Activated T-helper 2 cell treated with anti-CD3 and anti-CD28 coated beads, Interferon-gamma antibody, Interleukin-2, Interleukin-4, amounts not matched to agents 10 μg/mL and 5 μg/mL and 100 μg/mL, durations not matched to agents 14 hours and 24 hours and 36 hours (primary cell): ENCODE data around the gene PRKCZ. TPM values are rescaled to one million over a fixed set of nuclear protein-coding genes. Genes with fewer than 3 reads are reported as not detected.

Experiments
- DNase-seq: peaks from one replicate; pipeline ENCODE4 v3.0.0; 2021; ENCODE audit warnings: low spot score
- H3K27ac Mint-ChIP-seq: one replicate; pipeline ENCODE4 v1.8.0; 2021; ENCODE audit warnings: mixed read lengths
- H3K27me3 Mint-ChIP-seq: one replicate; pipeline ENCODE4 v1.8.0; 2021; ENCODE audit warnings: low read depth, mixed read lengths
- H3K36me3 Mint-ChIP-seq: one replicate; pipeline ENCODE4 v1.8.0; 2021; ENCODE audit warnings: low read depth, mixed read lengths
- H3K4me1 Mint-ChIP-seq: one replicate; pipeline ENCODE4 v1.8.0; 2021; ENCODE audit warnings: low read depth, mixed read lengths
- H3K4me3 Mint-ChIP-seq: one replicate; pipeline ENCODE4 v1.8.0; 2021; ENCODE audit warnings: low read depth, mild to moderate bottlenecking, moderate library complexity, mixed read lengths
- H3K9me3 Mint-ChIP-seq: one replicate; pipeline ENCODE4 v1.8.0; 2021; ENCODE audit warnings: mixed read lengths
- intact Hi-C: fragments of 100-400 bp; cut with micrococcal nuclease; formaldehyde crosslinking; loops from one replicate; pipeline ENCODE4 v1.15.1; 2023
- total RNA-seq: library from RNA; stranded (reverse); gene quantifications from 2 replicates; pipeline ENCODE4 v1.2.3, GENCODE V29; 2022

PRKCZ gene
- total RNA-seq, 1 donor from 2014 or later = 3.6 TPM

DNA sequence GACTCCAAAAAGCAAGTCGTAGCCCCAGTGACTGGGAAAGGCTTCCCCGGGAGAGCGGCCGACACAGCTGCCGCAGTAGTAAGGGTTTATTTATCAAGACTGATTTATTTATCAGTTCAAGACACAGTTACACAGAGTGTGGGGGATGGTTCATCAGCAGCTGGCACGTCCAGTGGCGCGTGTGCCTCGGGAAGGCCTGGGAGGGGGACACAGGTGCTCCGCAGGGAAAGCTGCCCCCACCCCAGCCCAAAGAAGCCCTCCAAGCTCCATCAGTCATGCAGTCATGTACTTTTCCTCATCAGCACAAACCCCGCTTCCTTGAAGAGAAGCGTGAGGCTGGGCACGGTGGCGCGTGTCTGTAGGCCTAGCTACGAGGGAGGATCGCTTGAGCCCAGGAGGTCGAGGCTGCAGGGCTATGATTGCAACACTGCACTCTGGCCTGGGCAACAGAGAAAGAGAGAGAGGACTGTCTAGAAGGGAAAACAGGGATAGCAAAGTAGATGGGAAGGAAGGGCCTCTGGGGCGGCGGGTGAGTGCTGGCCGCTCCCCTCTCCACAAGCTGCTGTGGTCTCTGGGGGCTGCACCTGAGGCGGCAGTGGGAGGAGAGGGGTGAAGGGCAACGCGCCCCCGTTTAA lies 53.2 kb downstream of the PRKCZ start:
- Mint-ChIP-seq H3K27ac (no peak overlapping the region), H3K9me3 (no peaks in the 10 kb centered on the region)
- intact Hi-C loops = no loop called here

DNA sequence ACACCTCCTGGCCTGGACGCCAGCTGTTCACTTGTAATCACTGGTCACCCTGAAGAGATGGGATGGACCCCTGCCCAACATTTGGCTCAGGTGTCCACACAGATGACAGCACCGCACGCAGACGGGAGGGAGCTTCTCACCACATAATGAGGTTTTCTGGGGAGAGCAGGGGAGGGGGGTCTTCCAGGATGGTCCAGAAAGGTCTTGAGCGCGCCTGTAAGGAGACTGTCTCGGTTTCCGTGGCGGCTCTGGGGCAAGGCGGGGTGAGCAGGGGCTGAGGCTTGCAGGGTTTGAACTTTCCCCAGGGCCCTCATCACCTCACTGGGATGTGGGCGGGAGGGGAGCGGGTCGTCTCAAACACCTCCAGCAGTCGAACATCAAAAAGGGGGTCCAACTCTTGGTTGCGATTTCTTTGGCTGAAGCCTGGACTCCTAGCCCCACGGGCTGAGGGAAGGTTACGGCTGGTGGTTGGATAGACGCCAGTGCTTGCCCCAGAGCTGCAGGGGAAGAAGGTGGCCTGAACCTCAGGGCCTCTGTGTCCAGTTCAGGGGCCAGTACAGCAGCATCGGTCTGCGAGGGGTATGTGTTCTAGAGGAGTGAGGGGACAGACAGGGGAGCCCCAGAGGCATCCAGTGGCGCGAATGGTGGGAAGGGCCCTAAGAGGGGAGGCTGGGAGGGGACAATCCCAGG lies 53.8 kb downstream of the PRKCZ start:
- Mint-ChIP-seq H3K4me1 (no peaks in the 10 kb centered on the region), H3K27ac (no peak overlapping the region), H3K36me3 (no peaks in the 10 kb centered on the region)

More for the DNA sequence above, 53.2 kb downstream of the PRKCZ start:
- DNase-seq = no peak
- Mint-ChIP-seq H3K36me3 (no peaks in the 10 kb centered on the region), H3K4me1 (no peaks in the 10 kb centered on the region), H3K27me3 (no peaks in the 10 kb centered on the region), H3K4me3 (no peak overlapping the region)

DNA sequence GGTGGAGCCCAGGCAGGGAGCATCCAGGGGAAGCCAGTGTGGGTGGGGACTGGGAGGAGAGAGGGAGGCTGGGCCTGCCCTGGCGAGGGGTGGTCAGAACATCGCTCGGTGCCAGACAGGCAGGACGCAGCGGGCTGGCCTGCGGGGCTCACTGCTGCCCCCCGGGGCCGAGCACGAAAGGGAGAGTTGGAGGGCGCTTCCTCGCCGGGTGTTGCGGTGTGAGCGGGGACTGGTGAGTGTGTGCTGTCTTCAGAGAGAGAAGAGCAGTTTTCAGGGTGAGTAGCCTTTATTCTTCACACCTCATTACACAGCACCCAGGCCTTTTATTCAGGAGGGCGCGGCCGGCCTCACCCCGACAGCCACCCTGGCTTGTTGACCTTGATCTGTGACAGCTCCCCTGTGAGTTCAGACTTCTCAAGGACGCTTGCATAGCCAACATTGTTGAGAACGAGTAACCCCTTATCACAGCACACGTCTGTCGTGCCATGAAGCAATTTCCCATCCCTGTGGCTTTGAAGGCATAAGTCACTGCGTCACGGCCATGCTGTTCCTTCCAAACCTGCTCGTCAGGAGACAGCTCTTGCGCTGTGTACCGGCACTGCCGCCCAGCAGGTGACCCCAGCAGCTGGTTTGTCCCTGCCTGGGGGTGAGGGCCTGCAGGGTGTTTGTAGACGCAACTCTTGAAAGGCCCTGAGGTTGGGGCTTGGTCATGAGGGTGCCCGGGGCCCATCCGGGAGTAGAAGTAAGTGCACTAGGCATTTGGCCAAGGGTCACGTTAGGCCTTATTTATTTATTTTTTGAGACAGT lies 54.6 kb downstream of the PRKCZ start:
- Mint-ChIP-seq H3K27ac (no peak overlapping the region), H3K9me3 (no peaks in the 10 kb centered on the region), H3K4me1 (no peaks in the 10 kb centered on the region), H3K36me3 (no peaks in the 10 kb centered on the region), H3K4me3 (no peak overlapping the region), H3K27me3 (no peaks in the 10 kb centered on the region)
- DNase-seq = no peak
- intact Hi-C loops = no loop called here

More for the DNA sequence above, 53.8 kb downstream of the PRKCZ start:
- Mint-ChIP-seq H3K27me3 (no peaks in the 10 kb centered on the region), H3K9me3 (no peaks in the 10 kb centered on the region), H3K4me3 (no peak overlapping the region)
- intact Hi-C loops = no loop called here
- no peak for DNase-seq

DNA sequence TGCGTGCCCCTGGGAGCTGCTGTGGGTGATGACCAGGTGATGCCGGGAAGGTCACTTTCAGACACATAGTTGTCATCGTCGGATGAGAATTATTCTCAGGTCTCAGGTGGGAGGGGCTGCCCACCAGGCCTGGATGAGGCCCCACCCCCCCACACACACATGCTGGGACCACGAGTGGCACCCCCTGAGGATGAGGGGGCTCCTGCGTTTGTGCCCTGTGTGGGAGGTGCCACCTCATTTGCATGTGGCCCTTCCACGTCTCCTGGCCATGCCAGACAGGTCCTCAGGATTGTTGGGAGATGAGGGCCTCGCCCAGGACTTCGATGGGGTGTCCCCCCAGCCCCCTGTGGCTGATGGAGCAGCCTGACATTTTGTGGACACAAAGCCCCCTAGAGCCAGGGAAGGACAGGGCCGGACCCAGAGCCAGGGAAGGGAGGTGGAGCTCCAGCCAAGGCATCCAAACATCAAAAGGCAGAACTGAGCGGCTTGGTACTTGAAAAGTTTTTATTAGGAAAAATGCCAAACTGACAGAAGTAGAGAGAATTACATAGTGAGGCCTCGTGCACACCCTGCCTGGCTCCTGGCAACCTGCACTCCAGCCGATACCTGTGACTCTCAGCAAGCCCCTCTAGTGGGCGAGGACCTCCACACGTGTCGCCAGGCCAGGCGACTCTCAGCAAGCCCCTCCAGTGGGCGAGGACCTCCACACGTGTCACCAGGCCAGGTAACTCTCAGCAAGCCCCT lies 55.7 kb downstream of the PRKCZ start:
- no peaks in the 10 kb centered on the region for H3K27me3 Mint-ChIP-seq
- intact Hi-C loops = no loop called here
- H3K36me3 Mint-ChIP-seq = no peaks in the 10 kb centered on the region
- no peaks in the 10 kb centered on the region for H3K9me3 Mint-ChIP-seq
- no peak overlapping the region for H3K27ac Mint-ChIP-seq
- H3K4me1 Mint-ChIP-seq = no peaks in the 10 kb centered on the region
- H3K4me3 Mint-ChIP-seq = no peak overlapping the region
- DNase-seq = no peak

DNA sequence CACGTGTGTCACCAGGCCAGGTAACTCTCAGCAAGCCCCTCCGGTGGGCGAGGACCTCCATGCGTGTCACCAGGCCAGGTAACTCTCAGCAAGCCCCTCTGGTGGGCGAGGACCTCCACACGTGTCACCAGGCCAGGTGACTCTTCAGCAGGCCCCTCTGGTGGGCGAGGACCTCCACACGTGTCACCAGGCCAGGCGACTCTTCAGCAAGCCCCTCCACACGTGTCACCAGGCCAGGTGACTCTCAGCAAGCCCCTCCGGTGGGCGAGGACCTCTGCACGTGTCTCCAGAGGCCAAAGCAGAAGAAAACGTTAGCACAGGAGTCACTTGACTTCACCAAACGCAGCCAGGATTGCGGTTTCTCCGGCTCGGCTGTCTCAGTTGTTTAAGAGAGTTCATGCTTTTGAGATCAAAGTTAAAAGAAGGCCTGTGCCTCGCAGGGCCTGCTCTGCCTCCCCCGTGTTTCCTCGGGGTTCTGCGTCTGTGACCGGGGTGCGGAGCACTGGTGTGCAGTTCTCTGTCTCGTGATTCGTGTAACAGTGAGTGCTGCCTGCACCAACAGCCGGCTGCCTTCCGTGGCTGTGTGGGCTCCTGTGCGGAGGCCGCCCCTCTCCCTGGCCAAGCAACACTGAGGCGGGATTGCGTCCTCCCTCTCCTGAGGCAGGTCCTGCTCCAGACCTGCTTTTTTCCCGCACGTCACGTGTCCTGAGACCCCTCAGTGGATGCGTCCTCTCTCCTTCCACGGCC lies 56.6 kb downstream of the PRKCZ start:
- intact Hi-C loops = no loop called here
- Mint-ChIP-seq H3K9me3 (no peaks in the 10 kb centered on the region), H3K4me3 (no peak overlapping the region), H3K27ac (no peak overlapping the region), H3K36me3 (no peaks in the 10 kb centered on the region), H3K4me1 (no peaks in the 10 kb centered on the region), H3K27me3 (no peaks in the 10 kb centered on the region)
- no peak for DNase-seq

DNA sequence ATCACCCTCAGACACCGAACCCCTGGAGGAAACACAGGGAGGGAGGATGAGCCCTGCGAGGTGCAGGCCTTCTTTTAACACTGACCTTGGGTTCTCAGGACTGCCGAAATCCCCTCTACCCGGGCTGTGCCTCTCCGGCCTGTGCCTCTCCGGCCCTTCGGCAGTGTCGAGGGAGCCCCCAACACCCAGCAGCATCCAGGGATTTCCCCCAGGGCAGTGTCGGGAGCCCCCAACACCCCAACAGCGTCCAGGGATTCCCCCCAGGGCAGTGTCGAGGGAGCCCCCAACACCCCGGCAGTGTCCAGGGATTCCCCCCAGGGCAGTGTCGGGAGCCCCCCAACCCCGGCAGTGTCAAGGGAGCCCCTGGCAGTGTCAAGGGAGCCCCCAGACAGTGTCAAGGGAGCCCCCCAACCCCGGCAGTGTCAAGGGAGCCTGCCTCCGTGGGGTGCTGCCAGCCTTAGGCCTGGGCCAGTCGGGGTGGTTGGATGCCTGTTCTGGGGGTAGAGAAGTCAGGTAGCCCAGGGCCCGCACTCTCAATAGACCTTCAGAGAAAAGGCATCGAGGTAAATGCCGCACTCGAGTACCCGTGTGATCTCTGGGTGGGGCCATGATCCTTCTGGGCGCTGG lies 57.5 kb downstream of the PRKCZ start:
- no peaks in the 10 kb centered on the region for H3K27me3 Mint-ChIP-seq
- no peak overlapping the region for H3K4me3 Mint-ChIP-seq
- H3K9me3 Mint-ChIP-seq = no peaks in the 10 kb centered on the region
- intact Hi-C loops = no loop called here
- H3K4me1 Mint-ChIP-seq = no peaks in the 10 kb centered on the region
- H3K27ac Mint-ChIP-seq = no peak overlapping the region
- no peak for DNase-seq
- no peaks in the 10 kb centered on the region for H3K36me3 Mint-ChIP-seq

DNA sequence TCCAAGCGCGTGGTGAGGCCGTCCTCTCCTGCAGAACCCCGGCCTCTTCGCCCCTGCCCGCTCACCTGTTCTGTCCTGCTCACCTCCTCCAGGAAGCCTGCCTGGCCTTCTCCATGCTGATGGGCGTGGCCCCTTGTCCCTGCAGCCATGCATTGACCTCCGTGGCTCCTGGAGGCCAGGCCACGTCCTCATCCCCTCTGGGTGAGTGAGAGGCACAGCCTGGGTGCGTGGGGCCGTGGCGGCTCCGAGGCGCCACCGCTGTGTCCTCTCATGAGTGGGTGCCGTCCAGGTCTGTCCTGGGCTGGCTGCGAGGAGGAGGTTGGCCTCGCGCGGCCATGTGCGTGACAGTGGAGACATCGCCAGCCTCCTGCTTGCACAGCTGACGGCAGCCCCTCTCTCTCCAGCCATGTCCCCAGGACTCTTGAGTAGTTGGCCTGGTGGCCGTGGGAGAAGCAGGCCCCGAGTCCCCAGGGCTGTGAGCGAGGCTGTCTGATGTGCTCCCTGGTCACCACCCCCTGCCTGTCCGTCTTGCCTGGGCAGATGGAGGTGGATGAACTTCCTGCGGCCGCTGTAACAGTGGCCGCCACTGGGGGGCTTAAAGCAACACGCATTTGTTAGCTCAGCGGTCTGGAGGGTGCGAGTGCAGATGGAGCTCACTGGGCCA lies 58.1 kb downstream of the PRKCZ start:
- Mint-ChIP-seq H3K36me3 (no peaks in the 10 kb centered on the region), H3K9me3 (no peaks in the 10 kb centered on the region), H3K27ac (no peak overlapping the region), H3K27me3 (no peaks in the 10 kb centered on the region), H3K4me3 (no peak overlapping the region), H3K4me1 (no peaks in the 10 kb centered on the region)
- intact Hi-C loops = no loop called here
- DNase-seq = no peak

DNA sequence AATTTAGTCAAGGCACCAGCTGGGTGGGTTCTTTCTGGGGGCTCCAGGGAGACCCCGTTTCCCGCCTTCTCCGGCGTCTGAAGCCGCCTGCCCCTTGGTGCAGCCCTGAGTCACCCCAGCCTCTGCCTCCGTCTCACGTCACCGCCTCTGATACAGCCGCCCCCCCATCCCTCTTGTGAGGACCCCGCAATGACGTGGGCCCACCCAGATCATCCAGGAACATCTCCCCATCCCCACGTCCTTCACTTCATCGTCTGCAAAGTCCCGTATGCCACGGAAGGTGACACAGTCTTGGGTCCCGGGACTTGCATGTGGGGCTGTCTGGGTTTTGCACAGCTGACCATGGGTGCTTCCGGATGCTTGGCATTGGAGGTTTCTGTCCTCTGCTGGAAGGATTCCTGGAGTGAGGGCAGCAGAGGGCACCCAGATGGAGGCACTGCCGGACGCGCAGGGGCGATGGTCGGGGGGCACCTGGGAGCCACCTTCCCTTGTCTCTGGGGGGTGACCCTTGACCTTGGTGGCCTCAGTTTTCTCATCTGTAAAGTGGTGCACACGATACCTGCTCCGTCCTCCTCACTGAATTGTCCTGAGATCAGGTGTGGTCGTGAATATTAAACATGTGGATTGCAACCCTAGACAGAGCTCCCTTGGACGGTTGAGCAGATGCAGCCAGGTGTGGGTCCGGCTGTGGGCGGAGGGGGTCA lies 58.8 kb downstream of the PRKCZ start:
- no peak for DNase-seq
- H3K9me3 Mint-ChIP-seq = no peaks in the 10 kb centered on the region
- H3K4me3 Mint-ChIP-seq = no peak overlapping the region
- H3K4me1 Mint-ChIP-seq = no peaks in the 10 kb centered on the region
- H3K36me3 Mint-ChIP-seq = no peaks in the 10 kb centered on the region
- no peak overlapping the region for H3K27ac Mint-ChIP-seq
- no peaks in the 10 kb centered on the region for H3K27me3 Mint-ChIP-seq
- intact Hi-C loops = no loop called here

DNA sequence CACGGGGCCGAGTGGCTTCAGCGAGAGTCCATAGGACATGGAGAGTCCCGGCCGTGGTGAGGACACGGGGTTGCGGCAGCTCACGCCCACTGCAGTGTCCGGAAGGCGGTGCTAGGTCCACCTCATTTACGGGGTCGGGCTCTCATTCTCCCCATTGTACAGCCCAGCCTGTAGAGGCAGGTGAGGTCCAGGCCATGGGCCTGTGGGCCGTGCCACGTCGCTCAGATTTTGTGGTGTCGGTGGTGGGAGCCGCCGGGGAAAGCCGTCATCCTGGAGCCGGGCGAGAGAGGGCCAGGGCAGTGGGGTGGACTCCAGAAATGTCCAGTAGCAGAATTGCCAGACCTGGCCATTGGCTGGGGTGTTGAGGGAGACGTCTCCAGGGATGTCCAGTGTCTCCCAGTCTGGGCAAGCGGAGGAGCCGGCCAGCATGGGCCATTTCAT lies 59.4 kb downstream of the PRKCZ start:
- intact Hi-C loops = no loop called here
- H3K4me3 Mint-ChIP-seq = no peak overlapping the region
- no peak for DNase-seq
- no peak overlapping the region for H3K27ac Mint-ChIP-seq
- no peaks in the 10 kb centered on the region for H3K27me3 Mint-ChIP-seq
- no peaks in the 10 kb centered on the region for H3K4me1 Mint-ChIP-seq
- no peaks in the 10 kb centered on the region for H3K9me3 Mint-ChIP-seq
- H3K36me3 Mint-ChIP-seq = no peaks in the 10 kb centered on the region

DNA sequence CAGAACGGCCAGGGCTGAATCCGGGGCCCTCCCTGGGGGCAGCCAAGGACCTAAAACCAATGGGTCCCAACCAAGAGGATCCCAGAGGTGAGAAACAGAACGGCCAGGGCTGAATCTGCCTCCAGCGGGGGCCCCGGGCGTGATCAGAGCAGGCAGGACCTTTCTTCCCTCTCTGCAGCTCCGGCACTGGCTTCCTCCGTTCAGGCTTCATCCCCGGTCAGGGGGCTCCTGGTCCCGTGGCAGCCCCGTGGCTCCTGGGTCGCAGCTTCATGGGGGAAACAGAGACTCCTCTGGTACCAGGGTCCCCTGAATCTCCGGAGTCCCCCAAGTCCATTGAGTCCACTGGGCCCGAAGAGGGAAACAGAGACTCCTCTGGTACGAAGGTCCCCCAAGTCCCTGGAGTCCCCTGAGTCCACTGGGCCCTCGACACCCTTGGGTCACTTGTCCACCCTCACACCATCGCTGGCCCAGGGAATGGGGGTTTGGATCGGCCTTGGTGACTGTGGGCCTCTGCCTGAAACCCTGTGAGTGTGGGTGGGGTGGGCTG lies 60.1 kb downstream of the PRKCZ start:
- no peak for DNase-seq
- Mint-ChIP-seq H3K27me3 (no peaks in the 10 kb centered on the region), H3K9me3 (no peaks in the 10 kb centered on the region), H3K4me3 (no peak overlapping the region), H3K36me3 (no peaks in the 10 kb centered on the region), H3K4me1 (no peaks in the 10 kb centered on the region), H3K27ac (no peak overlapping the region)
- intact Hi-C loops = no loop called here
